Endothelial cell of umbilical vein (primary cell): ENCODE data around the gene CXCL14. TPM values are rescaled to one million over a fixed set of nuclear protein-coding genes. Genes with fewer than 3 reads are reported as not detected.

Source experiments
- BruUV-seq: library from RNA; stranded (reverse); fragments of 400-500 nt; replicated peaks from 2 replicates; lab custom pipeline; 2021; lab: Mats Ljungman, UMichigan
- CTCF ChIA-PET: fragments of 300-600, 350-600 bp; sonication (Branson Sonifier 250); formaldehyde crosslinking; loops from one replicate; lab custom pipeline; 2021; ENCODE audit warnings: antibody characterized with exemption, inconsistent platforms; lab: Charles Lee
- POLR2A ChIA-PET: fragments of 300-600, 350-600 bp; sonication (Branson Sonifier 250); formaldehyde crosslinking; loops from one replicate; lab custom pipeline; 2021; ENCODE audit warnings: antibody characterized with exemption, inconsistent platforms; lab: Charles Lee
- DNase-seq: peaks from one replicate; pipeline ENCODE4 v3.0.0-alpha.2; 2011; ENCODE audit warnings: low read depth, low spot score
- FAIRE-seq: peaks from 2 replicates; lab custom pipeline; 2011; peaks lifted over from hg19 to GRCh38; lab: Jason Lieb, UNC
- H2AFZ ChIP-seq: 2 replicates; pipeline ENCODE4 v1.6.0; 2012; ENCODE audit warnings: low read depth, low read length, control low read depth, inconsistent platforms
- H3K27ac ChIP-seq: 2 replicates; pipeline ENCODE4 v1.5.1; 2011; ENCODE audit warnings: low read depth, mild to moderate bottlenecking, control low read depth, low read length, moderate library complexity; ENCODE audit not compliant: insufficient read depth
- H3K27me3 ChIP-seq, 2 experiments: 2 replicates each; pipeline versions ENCODE4 v1.6.0 to v1.6.1; 2011; ENCODE audit warnings: low read length in 2 of 2, mixed read lengths in 1 of 2; ENCODE audit not compliant: control insufficient read depth in 2 of 2, insufficient read depth in 2 of 2
- H3K36me3 ChIP-seq, 2 experiments: 2 replicates in 1 of 2; 3 replicates in 1 of 2; pipeline ENCODE4 v1.5.1; 2011; ENCODE audit warnings: low read length in 2 of 2, mild to moderate bottlenecking in 1 of 2, moderate library complexity in 1 of 2; ENCODE audit not compliant: control insufficient read depth in 2 of 2, insufficient read depth in 2 of 2; ENCODE audit errors: extremely low read depth in 1 of 2
- H3K4me1 ChIP-seq: 3 replicates; pipeline ENCODE4 v1.5.1; 2011; ENCODE audit warnings: mild to moderate bottlenecking, low read length; ENCODE audit not compliant: control insufficient read depth, insufficient read depth; ENCODE audit errors: extremely low read depth
- H3K4me2 ChIP-seq: 2 replicates; pipeline ENCODE4 v1.6.1; 2011; ENCODE audit warnings: low read length, control low read depth, mixed read lengths; ENCODE audit not compliant: insufficient read depth
- H3K4me3 ChIP-seq, 3 experiments: fragments of 200-600 bp in 1 of 3; sonication (generic), shearing (Covaris generic) in 1 of 3; replicated peaks in 1 of 3; 2 replicates each; pipeline ENCODE4 v1.5.1; 2011 to 2016; ENCODE audit warnings: control low read depth in 3 of 3, low read length in 3 of 3, mild to moderate bottlenecking in 2 of 3, inconsistent platforms in 1 of 3, low read depth in 1 of 3, moderate library complexity in 1 of 3; ENCODE audit not compliant: insufficient read depth in 1 of 3
- H3K79me2 ChIP-seq: 2 replicates; pipeline ENCODE4 v1.6.0; 2012; ENCODE audit warnings: low read length, inconsistent platforms; ENCODE audit not compliant: control insufficient read depth, insufficient read depth
- H3K9ac ChIP-seq: replicated peaks from 2 replicates; pipeline ENCODE3; 2011; ENCODE audit warnings: low read length, control low read depth; ENCODE audit not compliant: insufficient read depth; ENCODE audit errors: extremely low read depth
- H3K9me1 ChIP-seq: replicated peaks from 3 replicates; pipeline ENCODE4 v1.6.0; 2011; ENCODE audit warnings: mild to moderate bottlenecking, low read length; ENCODE audit not compliant: control insufficient read depth, insufficient read depth; ENCODE audit errors: extremely low read depth
- H3K9me3 ChIP-seq: replicated peaks from 2 replicates; pipeline ENCODE4 v1.5.1; 2012; ENCODE audit warnings: low read length, inconsistent platforms; ENCODE audit not compliant: control insufficient read depth, insufficient read depth
- H4K20me1 ChIP-seq: replicated peaks from 2 replicates; pipeline ENCODE3; 2011; ENCODE audit warnings: mild to moderate bottlenecking, low read length; ENCODE audit not compliant: control insufficient read depth, insufficient read depth; ENCODE audit errors: extremely low read depth
- CTCF ChIP-seq, 2 donors: IDR thresholded peaks; 1 replicate in 1 of 2; 2 replicates in 1 of 2; pipeline ENCODE4 v1.5.1; 2011; ENCODE audit warnings: low read length in 2 of 2, mild to moderate bottlenecking in 2 of 2, moderate library complexity in 2 of 2, control low read depth in 1 of 2, inconsistent platforms in 1 of 2, low read depth in 1 of 2; ENCODE audit not compliant: insufficient read depth in 1 of 2; ENCODE audit errors: extremely low read depth in 1 of 2
- EZH2 ChIP-seq: IDR thresholded peaks from 2 replicates; pipeline ENCODE4 v1.6.1; 2012; ENCODE audit warnings: borderline replicate concordance, low read depth, mild to moderate bottlenecking, moderate library complexity, low read length, inconsistent platforms; ENCODE audit not compliant: severe bottlenecking
- FOS ChIP-seq: IDR thresholded peaks from 2 replicates; pipeline ENCODE4 v1.6.1; 2011; ENCODE audit warnings: mild to moderate bottlenecking, low read length, moderate library complexity, borderline replicate concordance; ENCODE audit not compliant: insufficient read depth
- GATA2 ChIP-seq: IDR thresholded peaks from 2 replicates; pipeline ENCODE4 v1.7.0; 2011; ENCODE audit warnings: low read depth, mild to moderate bottlenecking, moderate library complexity, mixed read lengths, low read length; ENCODE audit not compliant: insufficient read length, insufficient read depth
- JUN ChIP-seq: IDR thresholded peaks from 2 replicates; pipeline ENCODE4 v1.6.1; 2011; ENCODE audit warnings: borderline replicate concordance, low read depth; ENCODE audit not compliant: insufficient read length, insufficient read depth
- MAX ChIP-seq: IDR thresholded peaks from 2 replicates; pipeline ENCODE4 v1.6.1; 2011; ENCODE audit not compliant: insufficient read depth, insufficient read length
- MYC ChIP-seq: IDR thresholded peaks from one replicate; pipeline ENCODE4 v1.6.1; 2011; ENCODE audit warnings: mild to moderate bottlenecking, low read depth, low read length
- POLR2A ChIP-seq: IDR thresholded peaks from 2 replicates; pipeline ENCODE4 v1.6.1; 2012; ENCODE audit warnings: low read depth, mild to moderate bottlenecking, control low read depth, low read length
- POLR2AphosphoS5 ChIP-seq: IDR thresholded peaks from 2 replicates; pipeline ENCODE4 v1.6.1; 2012; ENCODE audit warnings: low read depth, mild to moderate bottlenecking, control low read depth, low read length, moderate library complexity; ENCODE audit not compliant: insufficient read depth
- dilution Hi-C: fragments of 300-500 bp; cut with MboI; formaldehyde crosslinking; loops from one replicate; pipeline ENCODE4 v1.15.0; 2019; ENCODE audit warnings: low sequenced_read_pairs; ENCODE audit not compliant: extremely low pct_ligation_motif_present
- intact Hi-C: fragments of 100-400 bp; cut with micrococcal nuclease; formaldehyde crosslinking; loops from one replicate; pipeline ENCODE4 v1.10.0; 2022
- polyA plus RNA-seq, 4 experiments: library from polyadenylated mRNA; depleted of rRNA in 3 of 4; stranded (reverse) in 3 of 4; unstranded in 1 of 4; fragments of >200 nt; gene quantifications; 2 replicates each; pipeline versions ENCODE4 v1.2.1 to v1.2.3, GENCODE V29; 2011 to 2012; ENCODE audit warnings: missing spikeins in 1 of 4
- total RNA-seq: library from RNA; stranded (reverse); gene quantifications from 2 replicates; pipeline ENCODE4 v1.2.3, GENCODE V29; 2021

CXCL14 gene
- total and polyA plus RNA-seq, 2 donors (not counting 3 experiments of a cell fraction or from before 2014, with no cell fraction given): not detected

DNA sequence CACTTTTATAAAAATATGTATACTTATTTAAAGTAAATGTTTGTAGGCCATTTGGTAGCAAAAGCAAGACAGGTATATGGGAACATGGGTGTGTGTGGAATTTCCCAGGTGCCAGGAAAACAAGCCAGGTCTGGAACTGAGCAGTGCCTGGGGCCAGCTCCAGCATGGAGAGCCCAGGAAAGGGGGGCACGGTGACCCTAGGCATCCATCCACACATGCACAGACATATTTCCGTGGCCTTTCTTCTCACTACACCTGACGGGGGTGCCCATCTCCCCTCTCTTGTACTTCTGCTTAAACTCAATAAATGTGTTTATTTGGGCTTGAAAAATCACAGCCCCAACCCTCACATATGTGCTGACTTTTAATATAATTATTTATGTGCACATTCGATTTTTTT lies 31.2 kb upstream of the CXCL14 start:
- no peaks in the 10 kb centered on the region for H4K20me1 ChIP-seq
- no TSS peak for BruUV-seq
- no peak overlapping the region for H2AFZ ChIP-seq
- H3K4me3 ChIP-seq: no peak overlapping the region
- H3K4me1 ChIP-seq: no peaks in the 10 kb centered on the region
- FAIRE-seq (no peak), DNase-seq (no peak)
- dilution Hi-C loops: no loop called here
- H3K36me3 ChIP-seq: no peaks in the 10 kb centered on the region
- no peak overlapping the region for H3K27ac ChIP-seq
- no peak overlapping the region for H3K9ac ChIP-seq
- H3K79me2 ChIP-seq: no peaks in the 10 kb centered on the region
- H3K27me3 ChIP-seq: peaks cover 0 to 3% of the 10 kb centered on the region in 2 experiments
- H3K9me1 ChIP-seq: no peaks in the 10 kb centered on the region
- H3K4me2 ChIP-seq: no peak overlapping the region
- ChIA-PET CTCF (no interaction called here), POLR2A (no interaction called here)
- TF ChIP-seq MYC: no peak
- intact Hi-C loops: no loop called here
- H3K9me3 ChIP-seq: no peaks in the 10 kb centered on the region

GRCh38 chr5:135608761-135609443 lies 30.1 kb upstream of the CXCL14 start:
- Histone ChIP-seq H3K36me3 (no peaks in the 10 kb centered on the region), H3K4me1 (no peaks in the 10 kb centered on the region), H3K4me3 (no peak overlapping the region), H4K20me1 (no peaks in the 10 kb centered on the region), H3K27ac (no peak overlapping the region), H3K4me2 (no peak overlapping the region), H2AFZ (no peak overlapping the region), H3K27me3 (peaks cover 0 to 3% of the 10 kb centered on the region in 2 experiments), H3K9me1 (no peaks in the 10 kb centered on the region), H3K9ac (no peak overlapping the region), H3K9me3 (no peaks in the 10 kb centered on the region), H3K79me2 (no peaks in the 10 kb centered on the region)
- intact Hi-C loops: no loop called here
- FAIRE-seq: no peak
- TF ChIP-seq POLR2AphosphoS5: no peak
- no peak for TF ChIP-seq MAX
- TF ChIP-seq CTCF (IDR thresholded peaks at IDR 0.05; ENCODE audit: extremely low read depth in 1 of 2, insufficient read depth in 1 of 2, low read depth in 1 of 2, low read length in 2 of 2): no peak
- no peak for TF ChIP-seq EZH2
- TF ChIP-seq POLR2A: no peak
- no peak for TF ChIP-seq FOS
- no peak for TF ChIP-seq MYC
- no peak for TF ChIP-seq GATA2
- TF ChIP-seq JUN: no peak
- BruUV-seq: no TSS peak
- no peak for DNase-seq
- ChIA-PET POLR2A (no interaction called here), CTCF (no interaction called here)
- dilution Hi-C loops: no loop called here
